C4-2B (cell line): ENCODE results near the gene EMC9.

Source experiments
- ZFX ChIP-seq: fragments of 450-650 bp; IDR thresholded peaks from 2 replicates; pipeline ENCODE4 v1.6.1; 2017
- TF ChIP-seq, protein P1 (sequence below): fragments of 450-650 bp; conservative IDR thresholded peaks from 2 replicates; pipeline ENCODE4 v1.5.1; 2017; ENCODE audit warnings: mild to moderate bottlenecking

DNA sequence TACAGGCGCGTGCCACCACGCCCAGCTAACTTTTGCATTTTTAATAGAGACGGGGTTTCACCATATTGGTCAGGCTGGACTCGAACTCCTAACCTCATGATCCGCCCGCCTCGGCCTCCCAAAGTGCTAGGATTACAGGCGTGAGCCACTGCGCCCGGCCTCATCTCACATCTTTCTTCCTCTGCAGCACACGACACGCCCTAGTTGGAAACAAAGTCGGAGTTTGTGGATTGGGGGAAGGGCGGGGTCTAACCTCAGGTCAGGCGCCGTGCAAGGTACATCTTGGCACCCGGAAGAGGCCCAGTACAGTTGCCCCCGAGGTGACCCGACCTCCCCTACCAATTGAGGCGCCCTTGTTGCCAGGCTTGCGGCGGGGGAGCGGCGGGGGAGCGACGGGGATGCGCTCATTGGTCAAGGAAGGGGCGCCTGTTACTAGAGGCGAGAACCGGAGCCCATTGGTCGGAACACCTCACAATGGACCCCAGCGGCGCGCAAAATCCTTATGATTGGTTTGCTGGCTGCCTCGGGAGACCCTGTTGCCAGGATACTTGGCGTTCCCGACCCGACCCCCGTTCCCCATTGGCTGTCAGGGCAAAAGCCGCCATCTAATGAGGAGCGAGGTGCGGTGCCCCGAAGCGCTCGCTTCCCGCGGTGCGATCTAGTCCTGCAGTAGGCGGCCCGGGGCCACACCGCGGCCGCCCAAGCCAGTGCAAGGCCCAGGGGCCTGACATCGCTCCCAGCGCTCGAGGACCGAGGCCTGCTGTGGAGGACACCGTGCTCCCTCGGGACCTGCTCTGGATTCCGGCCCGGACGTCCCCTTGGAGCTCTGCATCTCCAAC lies 30.2 kb upstream of the EMC9 start, which contains the start of gene REC8:
- TF ChIP-seq, protein P1, sequence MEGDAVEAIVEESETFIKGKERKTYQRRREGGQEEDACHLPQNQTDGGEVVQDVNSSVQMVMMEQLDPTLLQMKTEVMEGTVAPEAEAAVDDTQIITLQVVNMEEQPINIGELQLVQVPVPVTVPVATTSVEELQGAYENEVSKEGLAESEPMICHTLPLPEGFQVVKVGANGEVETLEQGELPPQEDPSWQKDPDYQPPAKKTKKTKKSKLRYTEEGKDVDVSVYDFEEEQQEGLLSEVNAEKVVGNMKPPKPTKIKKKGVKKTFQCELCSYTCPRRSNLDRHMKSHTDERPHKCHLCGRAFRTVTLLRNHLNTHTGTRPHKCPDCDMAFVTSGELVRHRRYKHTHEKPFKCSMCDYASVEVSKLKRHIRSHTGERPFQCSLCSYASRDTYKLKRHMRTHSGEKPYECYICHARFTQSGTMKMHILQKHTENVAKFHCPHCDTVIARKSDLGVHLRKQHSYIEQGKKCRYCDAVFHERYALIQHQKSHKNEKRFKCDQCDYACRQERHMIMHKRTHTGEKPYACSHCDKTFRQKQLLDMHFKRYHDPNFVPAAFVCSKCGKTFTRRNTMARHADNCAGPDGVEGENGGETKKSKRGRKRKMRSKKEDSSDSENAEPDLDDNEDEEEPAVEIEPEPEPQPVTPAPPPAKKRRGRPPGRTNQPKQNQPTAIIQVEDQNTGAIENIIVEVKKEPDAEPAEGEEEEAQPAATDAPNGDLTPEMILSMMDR, result no peak
- TF ChIP-seq ZFX, result no peak
